Measurements from ENCODE around the gene PAK5.

DNA sequence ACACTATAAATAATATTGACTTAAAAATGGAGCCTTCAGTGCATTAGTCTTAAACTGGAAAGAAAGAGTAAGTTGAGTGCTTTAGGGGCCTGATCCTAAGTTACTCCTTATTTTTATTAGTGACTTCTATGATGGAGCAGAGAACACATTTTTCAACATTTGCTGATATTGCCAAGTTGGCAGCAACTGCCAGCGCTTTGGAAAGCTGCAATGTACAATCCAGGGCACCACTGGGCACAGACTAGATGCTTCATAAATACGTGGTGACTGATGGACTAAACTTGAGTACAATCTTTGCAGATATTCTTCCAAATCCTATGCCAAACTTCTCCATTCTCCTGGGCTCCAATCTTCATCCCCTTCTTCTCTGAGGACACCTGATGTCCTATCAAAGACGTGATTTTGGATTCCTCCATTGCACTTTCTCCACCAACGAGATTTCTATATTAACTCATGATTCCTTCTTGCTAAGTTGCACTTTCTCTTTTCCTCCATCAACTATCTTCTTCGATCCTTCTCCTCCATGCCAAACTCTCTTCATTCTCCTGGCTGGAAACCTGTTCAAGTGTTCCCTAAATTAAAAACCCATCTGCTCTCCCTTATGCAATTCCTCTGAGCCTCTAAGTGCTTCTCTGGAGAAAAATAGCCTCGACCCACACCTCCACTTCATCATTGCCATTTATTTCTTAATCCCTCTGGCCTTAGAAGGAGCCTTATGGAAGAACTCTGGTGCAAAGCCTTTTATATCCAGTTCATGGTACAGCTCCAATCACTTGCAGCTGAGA, 28.5 kb upstream of the PAK5 start:
- TF ChIP-seq POLR2A (IDR thresholded peaks at IDR 0.05; ENCODE audit: low read depth, low read length) (no peak), TAF1 (IDR thresholded peaks at IDR 0.05; ENCODE audit: borderline replicate concordance, low read depth, low read length) (no peak), POLR2AphosphoS5 (IDR thresholded peaks at IDR 0.05; ENCODE audit: low read depth, low read length) (no peak)
